GM21447 (cell line): ENCODE data around the gene DCP1A.

Experiments
- ATAC-seq: cut with Tn5 transposase; IDR thresholded peaks from one replicate; pipeline ENCODE4 v1.9.1; 2021; ENCODE audit not compliant: unreplicated experiment

The DCP1A gene

GRCh38 chr3:53248161-53248560 is 99.2 kb downstream of the DCP1A start:
- no peak for ATAC-seq

- ATAC-seq = no peak
These were observed 99.7 kb downstream of the DCP1A start for GRCh38 chr3:53247619-53248018.

- no peak for ATAC-seq
These were observed 103.1 kb downstream of the DCP1A start for GRCh38 chr3:53244271-53244670.

- no peak for ATAC-seq
These were observed 103.6 kb downstream of the DCP1A start for GRCh38 chr3:53243785-53244184.

- ATAC-seq = no peak
These were observed 104.2 kb downstream of the DCP1A start for GRCh38 chr3:53243165-53243564.

GRCh38 chr3:53242642-53243041 is 104.7 kb downstream of the DCP1A start:
- no peak for ATAC-seq

GRCh38 chr3:53242155-53242554 is 105.2 kb downstream of the DCP1A start:
- ATAC-seq = no peak

- ATAC-seq = no peak
These were observed 106.1 kb downstream of the DCP1A start for GRCh38 chr3:53240989-53241972.

- no peak for ATAC-seq
These were observed 107.5 kb downstream of the DCP1A start for GRCh38 chr3:53239800-53240199.

GRCh38 chr3:53238886-53239285 is 108.5 kb downstream of the DCP1A start:
- ATAC-seq = no peak

GRCh38 chr3:53238051-53238850 is 109.1 kb downstream of the DCP1A start:
- no peak for ATAC-seq

- no peak for ATAC-seq
These were observed 111.1 kb downstream of the DCP1A start for GRCh38 chr3:53236112-53236841.

GRCh38 chr3:53235545-53235944 is 111.8 kb downstream of the DCP1A start:
- no peak for ATAC-seq

GRCh38 chr3:53234841-53235232 is 112.5 kb downstream of the DCP1A start:
- no peak for ATAC-seq

GRCh38 chr3:53234130-53234840 is 113.1 kb downstream of the DCP1A start:
- ATAC-seq = no peak
